Sigmoid colon (tissue), 7 donors: ENCODE results near the gene MAST4. TPM values are rescaled to one million over a fixed set of nuclear protein-coding genes. Genes with fewer than 3 reads are reported as not detected.

Source experiments
- DNase-seq: peaks from one replicate; pipeline ENCODE4 v3.0.0-alpha.2; 2019
- H3K27ac ChIP-seq, 4 donors: fragments of 200-600 bp; sonication (generic); one replicate each; pipeline ENCODE4 v1.5.1; 2016 to 2019; ENCODE audit warnings: mild to moderate bottlenecking in 1 of 4
- H3K27me3 ChIP-seq, 3 donors: fragments of 200-600 bp; sonication (generic); one replicate each; pipeline ENCODE4 v1.5.1; 2019; ENCODE audit warnings: mild to moderate bottlenecking in 1 of 3
- H3K36me3 ChIP-seq, 4 donors: fragments of 200-600 bp; sonication (generic); one replicate each; pipeline ENCODE4 v1.5.1; 2016 to 2019
- H3K4me1 ChIP-seq, 4 donors: fragments of 200-600 bp; sonication (generic); one replicate each; pipeline ENCODE4 v1.5.1; 2017 to 2019
- H3K4me3 ChIP-seq, 4 donors: fragments of 200-600 bp; sonication (generic); one replicate each; pipeline ENCODE4 v1.5.1; 2017 to 2019; ENCODE audit warnings: mild to moderate bottlenecking in 2 of 4, moderate library complexity in 1 of 4
- H3K9me3 ChIP-seq, 4 donors: fragments of 200-600 bp in 3 of 4; sonication (generic) in 3 of 4; one replicate each; pipeline versions ENCODE4 v1.5.1 to v1.6.1; 2013 to 2019
- EP300 ChIP-seq, 4 donors: sonication (generic); formaldehyde crosslinking; IDR thresholded peaks; one replicate each; pipeline ENCODE4 v1.6.1; 2017; ENCODE audit warnings: antibody characterized with exemption in 4 of 4
- POLR2A ChIP-seq, 2 donors: fragments of 450-650 bp; IDR thresholded peaks; one replicate each; pipeline ENCODE4 v1.6.1; 2016; ENCODE audit warnings: antibody characterized with exemption in 2 of 2, mild to moderate bottlenecking in 2 of 2, moderate library complexity in 2 of 2
- POLR2AphosphoS5 ChIP-seq, 4 donors: sonication (generic); formaldehyde crosslinking; IDR thresholded peaks; one replicate each; pipeline ENCODE4 v1.6.1; 2017; ENCODE audit warnings: antibody characterized with exemption in 4 of 4
- WGBS, 2 donors: extraction: QIAGEN DNeasy Blood & Tissue Kit; methylation state at CpG; one replicate each; pipeline ENCODE4 v1.1.7; 2013; 5-methylcytosine and 5-hydroxymethylcytosine counted together
- intact Hi-C: fragments of 100-400 bp; cut with DNase I; formaldehyde crosslinking; loops from one replicate; pipeline ENCODE4 v1.15.1; 2023
- polyA plus RNA-seq, 3 donors: library from polyadenylated mRNA; stranded (reverse); fragments of 200-250 nt; gene quantifications; one replicate each; pipeline ENCODE4 v1.2.3, GENCODE V29; 2013
- total RNA-seq, 4 donors: library from RNA; depleted of rRNA; stranded (reverse); fragments of >200 nt; gene quantifications; one replicate each; pipeline ENCODE4 v1.1.0, GENCODE V29; 2016
- TF ChIP-seq, protein P1 (sequence below), 4 experiments: fragments of 450-650 bp in 3 of 4; fragments of 200-600 bp in 1 of 4; IDR thresholded peaks; one replicate each; pipeline ENCODE4 v1.5.1; 2016 to 2019; ENCODE audit warnings: antibody characterized with exemption in 4 of 4, mild to moderate bottlenecking in 3 of 4, moderate library complexity in 2 of 4
- donor health status: healthy with polysubstance abuse.
- donor health status: Bipolar disorder and iron deficiency.
- donor health status: healthy.

Gene MAST4
- total and polyA plus RNA-seq, 7 donors: 1.6 to 30.7 (median 15.7) TPM

- Histone ChIP-seq H3K27ac (peak overlapping the region in 2 of 4 donors; percentile 24 to 61), H3K4me1 (peaks cover 0 to 63% (median 42%) of the 10 kb centered on the region in 4 donors), H3K4me3 (no peak overlapping the region), H3K9me3 (no peaks in the 10 kb centered on the region), H3K27me3 (no peaks in the 10 kb centered on the region), H3K36me3 (no peaks in the 10 kb centered on the region)
- intact Hi-C loops: no loop called here
- TF ChIP-seq POLR2A (IDR thresholded peaks at IDR 0.05) (no peak), POLR2AphosphoS5 (IDR thresholded peaks at IDR 0.05) (peak in 2 of 4 donors; percentile 16 to 48)
- WGBS, 2 donors: 67 to 80% methylated on average over 3 of the region's 3 CpGs
- no peak for DNase-seq
These were observed 435.5 kb downstream of the MAST4 start for GRCh38 chr5:67031692-67032091.

GRCh38 chr5:67032921-67033664, 436.9 kb downstream of the MAST4 start:
- intact Hi-C loops: no loop called here
- no peaks in the 10 kb centered on the region for H3K36me3 ChIP-seq
- no peak for DNase-seq
- WGBS, 2 donors: 60 to 73% methylated on average over 2 of the region's 2 CpGs
- peaks cover 0 to 75% (median 45%) of the 10 kb centered on the region in 4 donors for H3K4me1 ChIP-seq
- no peaks in the 10 kb centered on the region for H3K9me3 ChIP-seq
- peak overlapping the region in 3 of 4 donors; percentile 23 to 54 (median 49) for H3K27ac ChIP-seq
- no peak for TF ChIP-seq EP300 (IDR thresholded peaks at IDR 0.05)
- TF ChIP-seq, protein P1, sequence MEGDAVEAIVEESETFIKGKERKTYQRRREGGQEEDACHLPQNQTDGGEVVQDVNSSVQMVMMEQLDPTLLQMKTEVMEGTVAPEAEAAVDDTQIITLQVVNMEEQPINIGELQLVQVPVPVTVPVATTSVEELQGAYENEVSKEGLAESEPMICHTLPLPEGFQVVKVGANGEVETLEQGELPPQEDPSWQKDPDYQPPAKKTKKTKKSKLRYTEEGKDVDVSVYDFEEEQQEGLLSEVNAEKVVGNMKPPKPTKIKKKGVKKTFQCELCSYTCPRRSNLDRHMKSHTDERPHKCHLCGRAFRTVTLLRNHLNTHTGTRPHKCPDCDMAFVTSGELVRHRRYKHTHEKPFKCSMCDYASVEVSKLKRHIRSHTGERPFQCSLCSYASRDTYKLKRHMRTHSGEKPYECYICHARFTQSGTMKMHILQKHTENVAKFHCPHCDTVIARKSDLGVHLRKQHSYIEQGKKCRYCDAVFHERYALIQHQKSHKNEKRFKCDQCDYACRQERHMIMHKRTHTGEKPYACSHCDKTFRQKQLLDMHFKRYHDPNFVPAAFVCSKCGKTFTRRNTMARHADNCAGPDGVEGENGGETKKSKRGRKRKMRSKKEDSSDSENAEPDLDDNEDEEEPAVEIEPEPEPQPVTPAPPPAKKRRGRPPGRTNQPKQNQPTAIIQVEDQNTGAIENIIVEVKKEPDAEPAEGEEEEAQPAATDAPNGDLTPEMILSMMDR (IDR thresholded peaks at IDR 0.05): no peak
- peak in 1 of 4 donors; percentile 10 for TF ChIP-seq POLR2AphosphoS5 (IDR thresholded peaks at IDR 0.05)
- H3K27me3 ChIP-seq: no peaks in the 10 kb centered on the region
- H3K4me3 ChIP-seq: no peak overlapping the region

DNA sequence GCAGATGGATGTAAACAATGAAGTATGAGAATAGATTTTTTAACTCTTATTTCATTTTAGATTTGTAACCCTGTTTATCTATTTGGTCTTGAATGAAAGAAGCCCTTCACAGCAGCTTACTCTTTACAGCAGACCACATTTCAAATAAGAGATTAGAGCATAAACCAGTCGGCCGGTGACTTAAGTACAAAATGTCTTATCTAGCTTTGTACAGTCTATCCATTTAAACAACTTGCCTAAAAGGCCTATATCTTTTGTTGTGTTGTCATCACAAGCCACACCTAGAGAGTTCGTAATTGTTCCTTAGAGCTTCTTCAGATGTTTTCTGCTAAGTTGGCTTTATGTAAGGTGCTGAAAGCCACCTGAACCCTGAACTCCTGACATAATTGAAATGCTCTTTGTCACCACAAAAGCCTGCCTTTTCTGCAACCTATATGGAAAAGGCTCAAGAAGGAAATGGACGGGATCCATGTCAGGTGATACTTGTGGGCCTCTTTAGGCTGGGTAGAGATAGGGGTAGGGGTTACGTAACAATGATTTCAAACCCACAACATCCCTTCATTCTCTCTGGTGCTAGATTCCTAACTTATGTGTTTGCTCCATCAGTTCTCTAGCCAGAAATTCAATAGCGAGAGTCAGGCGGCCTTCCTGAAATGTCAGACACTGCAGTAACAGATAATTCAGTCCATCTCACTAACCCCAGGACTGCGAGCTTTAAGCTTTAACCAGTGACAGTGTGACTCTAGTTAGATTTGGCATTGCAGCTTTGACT, 437.9 kb downstream of the MAST4 start:
- intact Hi-C loops: no loop called here
- H3K27me3 ChIP-seq: no peaks in the 10 kb centered on the region
- no peaks in the 10 kb centered on the region for H3K9me3 ChIP-seq
- 65 to 81% methylated on average over 8 of the region's 8 CpGs for WGBS, 2 donors
- peak overlapping the region in 3 of 4 donors; percentile 23 to 54 (median 49) for H3K27ac ChIP-seq
- no peaks in the 10 kb centered on the region for H3K36me3 ChIP-seq
- TF ChIP-seq POLR2AphosphoS5 (IDR thresholded peaks at IDR 0.05) (no peak), EP300 (IDR thresholded peaks at IDR 0.05) (no peak)
- no peak for DNase-seq
- H3K4me1 ChIP-seq: peaks cover 0 to 85% (median 50%) of the 10 kb centered on the region in 4 donors
- no peak overlapping the region for H3K4me3 ChIP-seq

DNA sequence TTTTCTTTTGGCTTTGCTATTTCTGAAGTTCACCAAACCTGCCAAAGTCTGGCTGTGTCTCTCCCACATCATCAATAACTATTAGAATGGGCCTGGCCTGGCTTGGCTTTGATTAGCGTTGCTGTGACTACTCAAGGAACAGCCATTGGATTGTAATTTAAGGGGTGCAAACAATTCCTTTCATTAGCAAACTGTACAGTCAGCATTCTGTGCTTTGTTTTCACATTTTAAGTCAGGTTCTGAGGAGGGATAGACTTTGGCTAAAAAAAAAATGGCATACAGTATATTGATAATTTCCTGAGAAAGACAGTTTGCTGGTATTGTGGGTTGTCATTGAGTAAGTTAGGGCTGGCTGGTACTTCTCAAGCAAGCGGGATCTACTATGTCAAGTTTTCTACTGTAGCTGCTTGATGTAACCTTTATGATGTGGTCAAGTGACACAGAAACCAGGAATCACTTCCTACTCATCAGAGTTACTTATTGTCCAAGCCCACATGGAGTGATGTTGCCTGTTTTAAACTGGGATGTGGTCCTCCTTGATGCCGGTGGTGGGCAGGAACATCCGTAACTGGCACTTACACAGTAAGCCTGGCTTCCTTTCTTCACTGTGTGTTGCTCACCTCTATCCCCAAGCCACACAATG, 439.0 kb downstream of the MAST4 start:
- Histone ChIP-seq H3K27me3 (no peaks in the 10 kb centered on the region), H3K9me3 (no peaks in the 10 kb centered on the region), H3K36me3 (no peaks in the 10 kb centered on the region), H3K27ac (no peak overlapping the region), H3K4me3 (no peak overlapping the region), H3K4me1 (peaks cover 0 to 81% (median 54%) of the 10 kb centered on the region in 4 donors)
- 90 to 92% methylated on average over 4 of the region's 4 CpGs for WGBS, 2 donors
- intact Hi-C loops: no loop called here
- no peak for DNase-seq
- TF ChIP-seq POLR2AphosphoS5 (IDR thresholded peaks at IDR 0.05): no peak

GRCh38 chr5:67037171-67037570, 441.0 kb downstream of the MAST4 start:
- TF ChIP-seq POLR2AphosphoS5 (IDR thresholded peaks at IDR 0.05) (no peak), POLR2A (IDR thresholded peaks at IDR 0.05) (no peak)
- Histone ChIP-seq H3K27ac (peak overlapping the region in 1 of 4 donors; percentile 10), H3K9me3 (no peaks in the 10 kb centered on the region), H3K36me3 (no peaks in the 10 kb centered on the region), H3K4me1 (peaks cover 0 to 61% (median 35%) of the 10 kb centered on the region in 4 donors), H3K4me3 (no peak overlapping the region), H3K27me3 (no peaks in the 10 kb centered on the region)
- 76 to 88% methylated on average over 1 of the region's 1 CpG for WGBS, 2 donors
- no peak for DNase-seq
- intact Hi-C loops: no loop called here

DNA sequence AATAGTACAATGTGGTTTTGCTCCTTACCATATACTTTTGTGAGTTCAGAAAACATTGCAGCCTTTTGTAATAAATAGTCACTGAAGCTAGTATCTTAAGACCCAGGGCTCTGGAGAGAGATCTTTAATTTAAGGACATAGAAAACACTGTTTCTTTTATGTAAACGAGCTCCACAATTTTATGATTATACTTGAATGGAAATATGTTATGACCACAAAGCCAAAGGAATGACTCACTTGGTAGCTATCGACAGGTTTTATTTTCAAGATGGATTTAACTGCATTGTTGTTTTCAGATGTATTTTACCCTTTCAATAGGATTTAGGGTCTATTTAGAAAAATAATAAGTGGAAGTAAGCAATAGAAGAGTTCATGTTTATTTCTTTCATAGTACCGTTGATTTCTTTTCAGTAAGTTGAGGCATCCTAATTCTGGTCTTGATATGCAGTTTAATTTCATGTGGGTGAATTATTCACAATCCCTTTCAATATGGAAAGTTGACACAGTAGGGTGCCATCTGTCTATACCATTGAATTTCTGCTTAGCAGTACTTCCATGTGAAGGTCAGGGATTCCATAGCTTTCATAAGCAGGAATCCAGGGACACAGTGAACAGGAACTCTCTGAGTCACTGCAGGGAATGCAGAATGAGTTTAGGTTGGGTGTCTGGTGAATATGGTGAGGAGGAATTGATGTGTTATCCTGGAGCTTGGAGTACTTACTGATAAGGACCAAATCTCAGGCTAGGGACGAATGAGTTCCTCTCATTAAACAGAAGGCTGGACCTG, 442.8 kb downstream of the MAST4 start:
- Histone ChIP-seq H3K9me3 (no peaks in the 10 kb centered on the region), H3K36me3 (no peaks in the 10 kb centered on the region), H3K4me3 (no peak overlapping the region), H3K4me1 (peaks cover 0 to 49% (median 21%) of the 10 kb centered on the region in 4 donors), H3K27ac (peak overlapping the region in 3 of 4 donors; percentile 56 to 65 (median 60)), H3K27me3 (no peaks in the 10 kb centered on the region)
- intact Hi-C loops: no loop called here
- 63 to 67% methylated on average over 4 of the region's 4 CpGs for WGBS, 2 donors
- peak in 1 of 4 donors; percentile 19 for TF ChIP-seq POLR2AphosphoS5 (IDR thresholded peaks at IDR 0.05)
- TF ChIP-seq, protein P1 (IDR thresholded peaks at IDR 0.05): no peak
- no peak for DNase-seq
